ENCODE measurements around the gene HIGD1A.

Gene HIGD1A

GRCh38 chr3:42733501-42734262 is 70.6 kb downstream of the HIGD1A start:
- DNase-seq = no peak
